AG09319 (cell line): Measurements from ENCODE around the gene ATP5PB.
A peak's percentile ranks its signal among the peaks of the same experiment; 100 is the strongest.

Experiments used
- DNase-seq: peaks from one replicate; pipeline ENCODE4 v3.0.0-alpha.2; 2010; ENCODE audit warnings: low read depth; ENCODE audit errors: extremely low read depth
- CTCF ChIP-seq: IDR thresholded peaks from 2 replicates; pipeline ENCODE4 v1.5.1; 2011; ENCODE audit warnings: low read depth, mild to moderate bottlenecking, inconsistent platforms, low read length, moderate library complexity

Gene ATP5PB

GRCh38 chr1:111475701-111476100 lies 26.4 kb downstream of the ATP5PB start:
- no peak for TF ChIP-seq CTCF
- no peak for DNase-seq

- DNase-seq = no peak
- no peak for TF ChIP-seq CTCF
Measured at GRCh38 chr1:111476214-111476613, 26.9 kb downstream of the ATP5PB start.

GRCh38 chr1:111476761-111477309 lies 27.6 kb downstream of the ATP5PB start:
- TF ChIP-seq CTCF = no peak
- DNase-seq = no peak

GRCh38 chr1:111480674-111481073 lies 31.4 kb downstream of the ATP5PB start:
- DNase-seq = no peak
- no peak for TF ChIP-seq CTCF

GRCh38 chr1:111481387-111482221 lies 32.3 kb downstream of the ATP5PB start:
- peak; percentile 36 for DNase-seq

GRCh38 chr1:111483166-111483565 lies 33.9 kb downstream of the ATP5PB start:
- no peak for TF ChIP-seq CTCF

More at GRCh38 chr1:111481387-111482221, 32.3 kb downstream of the ATP5PB start:
- peak; percentile 88 for TF ChIP-seq CTCF

GRCh38 chr1:111483876-111484275 lies 34.6 kb downstream of the ATP5PB start:
- TF ChIP-seq CTCF = no peak

More at GRCh38 chr1:111483166-111483565, 33.9 kb downstream of the ATP5PB start:
- no peak for DNase-seq

More at GRCh38 chr1:111483876-111484275, 34.6 kb downstream of the ATP5PB start:
- DNase-seq = no peak
